ENCODE results near the gene GRPEL1. TPM values are rescaled to one million over a fixed set of nuclear protein-coding genes. Genes with fewer than 3 reads are reported as not detected.

Gene GRPEL1
- total and polyA plus RNA-seq, 2 donors (not counting 1 experiment from before 2014, with no cell fraction given), result 16.3 to 42.7 TPM

GRCh38 chr4:7021355-7021754 is 46.5 kb downstream of the GRPEL1 start:
- Histone ChIP-seq H3K79me2 (ENCODE audit: control insufficient read depth, insufficient read depth, low read length) (no peaks in the 10 kb centered on the region), H3K4me1 (ENCODE audit: control insufficient read depth, extremely low read depth, insufficient read depth, low read length) (peaks cover 7% of the 10 kb centered on the region), H3K36me3 (ENCODE audit: control insufficient read depth, insufficient read depth, low read length) (peaks cover 7% of the 10 kb centered on the region), H3K9ac (ENCODE audit: insufficient read depth, low read length) (no peak overlapping the region), H3K27me3 (ENCODE audit: control insufficient read depth, insufficient read depth, low read length) (no peaks in the 10 kb centered on the region), H3K4me3 (replicated peaks in 1 of 4; ENCODE audit: control extremely low read depth in 1 of 4, insufficient read depth in 1 of 4, low read depth in 3 of 4, low read length in 4 of 4) (no peak overlapping the region), H2AFZ (ENCODE audit: low read length) (no peak overlapping the region), H3K9me3 (ENCODE audit: control insufficient read depth, insufficient read depth, low read depth, low read length) (no peaks in the 10 kb centered on the region), H3K4me2 (ENCODE audit: extremely low read depth, insufficient read depth, low read length) (no peak overlapping the region), H4K20me1 (ENCODE audit: control insufficient read depth, extremely low read depth, insufficient read depth, low read length) (no peaks in the 10 kb centered on the region), H3K27ac (ENCODE audit: insufficient read depth, low read length) (no peak overlapping the region)
- DNase-seq (ENCODE audit: low read depth in 2 of 2), result no peak
- TF ChIP-seq CTCF (conservative IDR thresholded peaks at IDR 0.05 in 1 of 2, IDR thresholded peaks at IDR 0.05 in 1 of 2; ENCODE audit: low read depth in 1 of 2, low read length in 2 of 2) (no peak), EZH2 (IDR thresholded peaks at IDR 0.05; ENCODE audit: low read length, missing control alignments) (no peak)

GRCh38 chr4:7020856-7021255 is 47.0 kb downstream of the GRPEL1 start:
- H3K4me1 ChIP-seq (ENCODE audit: control insufficient read depth, extremely low read depth, insufficient read depth, low read length), result peaks cover 7% of the 10 kb centered on the region
- DNase-seq (ENCODE audit: low read depth in 2 of 2), result no peak
- no peaks in the 10 kb centered on the region for H3K27me3 ChIP-seq (ENCODE audit: control insufficient read depth, insufficient read depth, low read length)
- no peak overlapping the region for H3K4me2 ChIP-seq (ENCODE audit: extremely low read depth, insufficient read depth, low read length)
- no peak overlapping the region for H3K27ac ChIP-seq (ENCODE audit: insufficient read depth, low read length)
- peaks cover 7% of the 10 kb centered on the region for H3K36me3 ChIP-seq (ENCODE audit: control insufficient read depth, insufficient read depth, low read length)
- no peak overlapping the region for H3K4me3 ChIP-seq (replicated peaks in 1 of 4; ENCODE audit: control extremely low read depth in 1 of 4, insufficient read depth in 1 of 4, low read depth in 3 of 4, low read length in 4 of 4)
- no peaks in the 10 kb centered on the region for H3K9me3 ChIP-seq (ENCODE audit: control insufficient read depth, insufficient read depth, low read depth, low read length)
- H3K79me2 ChIP-seq (ENCODE audit: control insufficient read depth, insufficient read depth, low read length), result no peaks in the 10 kb centered on the region
- TF ChIP-seq CTCF (conservative IDR thresholded peaks at IDR 0.05 in 1 of 2, IDR thresholded peaks at IDR 0.05 in 1 of 2; ENCODE audit: low read depth in 1 of 2, low read length in 2 of 2) (no peak), EZH2 (IDR thresholded peaks at IDR 0.05; ENCODE audit: low read length, missing control alignments) (no peak)
- no peaks in the 10 kb centered on the region for H4K20me1 ChIP-seq (ENCODE audit: control insufficient read depth, extremely low read depth, insufficient read depth, low read length)
- H3K9ac ChIP-seq (ENCODE audit: insufficient read depth, low read length), result no peak overlapping the region
- H2AFZ ChIP-seq (ENCODE audit: low read length), result no peak overlapping the region

- no peak overlapping the region for H3K4me3 ChIP-seq (replicated peaks in 1 of 4; ENCODE audit: control extremely low read depth in 1 of 4, insufficient read depth in 1 of 4, low read depth in 3 of 4, low read length in 4 of 4)
- H2AFZ ChIP-seq (ENCODE audit: low read length), result no peak overlapping the region
- H3K4me2 ChIP-seq (ENCODE audit: extremely low read depth, insufficient read depth, low read length), result no peak overlapping the region
- peaks cover 7% of the 10 kb centered on the region for H3K4me1 ChIP-seq (ENCODE audit: control insufficient read depth, extremely low read depth, insufficient read depth, low read length)
- H3K79me2 ChIP-seq (ENCODE audit: control insufficient read depth, insufficient read depth, low read length), result no peaks in the 10 kb centered on the region
- no peaks in the 10 kb centered on the region for H3K9me3 ChIP-seq (ENCODE audit: control insufficient read depth, insufficient read depth, low read depth, low read length)
- no peaks in the 10 kb centered on the region for H4K20me1 ChIP-seq (ENCODE audit: control insufficient read depth, extremely low read depth, insufficient read depth, low read length)
- H3K9ac ChIP-seq (ENCODE audit: insufficient read depth, low read length), result no peak overlapping the region
- no peak overlapping the region for H3K27ac ChIP-seq (ENCODE audit: insufficient read depth, low read length)
- TF ChIP-seq EZH2 (IDR thresholded peaks at IDR 0.05; ENCODE audit: low read length, missing control alignments) (no peak), CTCF (conservative IDR thresholded peaks at IDR 0.05 in 1 of 2, IDR thresholded peaks at IDR 0.05 in 1 of 2; ENCODE audit: low read depth in 1 of 2, low read length in 2 of 2) (no peak)
- DNase-seq (ENCODE audit: low read depth in 2 of 2), result no peak
- no peaks in the 10 kb centered on the region for H3K27me3 ChIP-seq (ENCODE audit: control insufficient read depth, insufficient read depth, low read length)
- H3K36me3 ChIP-seq (ENCODE audit: control insufficient read depth, insufficient read depth, low read length), result peaks cover 10% of the 10 kb centered on the region
Observed at GRCh38 chr4:7020290-7020689, 47.6 kb downstream of the GRPEL1 start.

Measured in fibroblast of lung (primary cell).